CD4-positive, alpha-beta T cell treated with Interleukin-2 at 100 ng/mL for 4 hours (primary cell): Measurements from ENCODE around the gene CBR1.
"Not testable (repeated sequence)": the region's sequence is repeated elsewhere in the genome, so short reads cannot be mapped to it uniquely, and the experiment has no call there.

ENCODE experiments used
- DNase-seq: peaks from one replicate; pipeline ENCODE4 v3.0.0-alpha.2; 2020; ENCODE audit warnings: low spot score

The CBR1 gene

DNA sequence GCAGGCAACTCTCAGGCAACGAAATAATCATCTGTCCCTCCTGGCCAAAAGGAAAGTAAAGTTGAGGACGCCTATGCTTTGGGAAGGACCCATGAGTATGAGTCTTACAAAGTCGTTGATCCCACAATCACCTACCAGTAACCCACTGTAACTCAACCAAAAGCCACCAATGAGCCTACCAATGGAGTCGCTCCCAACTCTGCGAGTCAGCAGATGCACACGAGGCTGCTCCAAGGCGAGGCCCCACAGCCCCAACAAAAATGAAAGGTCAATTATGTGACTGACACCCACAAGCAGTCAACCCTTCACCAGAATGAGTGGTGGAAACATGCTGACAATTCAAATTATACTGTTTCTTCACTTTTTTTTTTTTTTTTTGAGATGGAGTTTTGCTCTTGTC is 21.5 kb upstream of the CBR1 start:
- no peak for DNase-seq

DNA sequence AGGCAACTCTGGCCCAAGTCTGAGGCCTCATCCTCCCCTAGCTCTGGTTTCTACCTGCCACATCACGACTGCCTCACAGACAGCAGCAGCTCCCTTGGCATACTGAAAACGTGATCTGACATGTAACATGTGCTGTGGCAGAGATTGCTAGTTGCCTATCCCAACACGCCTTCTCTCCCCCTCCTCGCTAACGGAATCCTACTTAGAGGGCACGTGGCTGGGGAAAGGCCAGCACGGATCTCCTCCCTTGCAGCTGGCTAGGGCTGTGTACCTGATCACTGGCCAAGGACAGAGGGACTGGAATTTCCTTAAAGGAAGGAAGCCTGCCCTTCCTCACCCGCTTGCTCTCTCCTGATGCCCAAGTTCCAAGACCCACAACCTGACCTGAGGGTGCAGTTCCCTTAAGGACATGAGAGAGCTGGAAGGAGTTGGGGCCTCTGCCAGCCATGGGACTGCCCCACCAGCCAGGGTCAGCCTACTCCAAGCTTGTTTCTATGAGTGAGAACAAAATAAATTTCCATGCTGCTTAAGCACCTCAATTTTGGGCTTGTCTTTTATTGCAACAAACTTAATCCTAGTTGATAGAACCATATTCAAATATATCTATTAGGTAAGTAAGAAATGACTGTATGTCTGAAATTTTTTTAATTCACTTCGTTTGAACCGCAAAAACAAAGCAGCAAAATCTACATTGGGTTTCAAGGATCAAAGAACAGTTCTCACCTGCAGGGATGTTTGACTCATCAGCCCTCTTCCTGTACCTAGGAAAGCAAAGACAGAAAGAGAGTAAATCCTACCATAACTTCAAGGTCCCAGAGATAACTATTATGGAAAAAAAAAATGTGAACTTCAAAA is 16.7 kb upstream of the CBR1 start:
- DNase-seq: peak; percentile 16

DNA sequence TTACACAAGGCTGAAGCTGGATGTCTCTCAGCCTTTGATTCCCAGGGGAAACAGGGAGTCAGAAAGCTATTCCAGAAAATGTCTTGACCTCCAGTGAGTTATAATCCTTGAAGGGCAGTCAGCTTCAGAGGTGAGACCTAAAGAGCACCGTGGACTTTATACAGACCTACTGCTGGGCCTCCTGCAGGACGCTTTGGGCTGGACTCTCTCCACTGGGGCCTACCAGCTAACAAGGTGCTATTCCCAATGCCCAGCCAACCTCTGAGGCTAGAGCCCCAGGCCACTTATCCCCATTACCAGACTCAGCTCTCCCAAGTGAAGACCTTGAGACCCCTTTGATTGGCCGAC is 16.1 kb upstream of the CBR1 start:
- no peak for DNase-seq

DNA sequence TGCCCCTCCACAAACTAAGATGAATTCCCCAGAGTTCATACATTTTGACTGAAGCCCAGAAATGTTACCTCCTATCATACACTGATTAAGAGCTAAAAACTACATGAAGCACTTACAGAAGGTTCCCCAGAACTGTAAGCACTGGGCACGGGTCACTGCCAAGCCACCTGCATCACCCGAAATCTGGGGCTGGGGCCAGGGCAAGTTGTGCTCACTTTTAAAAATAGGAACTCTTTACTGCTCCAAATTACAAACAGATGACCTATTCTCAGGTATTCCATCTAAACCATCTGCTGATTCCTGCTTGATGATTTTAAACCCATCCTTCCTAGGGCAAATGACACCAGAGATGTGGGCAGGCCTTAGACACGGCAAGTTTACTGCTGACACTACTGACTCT is 14.3 kb upstream of the CBR1 start:
- no peak for DNase-seq

DNA sequence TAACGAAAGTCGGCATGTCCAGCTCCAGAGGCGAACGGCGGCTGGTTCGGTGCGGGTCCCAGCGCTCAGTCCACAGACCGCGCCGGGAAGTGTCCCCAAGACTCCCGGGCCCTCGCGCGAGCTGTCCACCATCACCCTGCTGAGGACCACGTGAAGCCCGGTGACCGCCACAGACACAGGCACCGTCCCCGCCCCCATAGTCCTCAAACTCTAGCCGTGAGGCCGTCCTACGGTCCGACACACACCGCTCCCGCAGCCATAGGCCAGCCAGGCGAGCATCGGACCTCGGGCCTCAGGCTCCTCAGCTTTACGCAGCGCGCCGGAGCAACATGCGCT is 10.0 kb upstream of the CBR1 start:
- DNase-seq: no peak

DNA sequence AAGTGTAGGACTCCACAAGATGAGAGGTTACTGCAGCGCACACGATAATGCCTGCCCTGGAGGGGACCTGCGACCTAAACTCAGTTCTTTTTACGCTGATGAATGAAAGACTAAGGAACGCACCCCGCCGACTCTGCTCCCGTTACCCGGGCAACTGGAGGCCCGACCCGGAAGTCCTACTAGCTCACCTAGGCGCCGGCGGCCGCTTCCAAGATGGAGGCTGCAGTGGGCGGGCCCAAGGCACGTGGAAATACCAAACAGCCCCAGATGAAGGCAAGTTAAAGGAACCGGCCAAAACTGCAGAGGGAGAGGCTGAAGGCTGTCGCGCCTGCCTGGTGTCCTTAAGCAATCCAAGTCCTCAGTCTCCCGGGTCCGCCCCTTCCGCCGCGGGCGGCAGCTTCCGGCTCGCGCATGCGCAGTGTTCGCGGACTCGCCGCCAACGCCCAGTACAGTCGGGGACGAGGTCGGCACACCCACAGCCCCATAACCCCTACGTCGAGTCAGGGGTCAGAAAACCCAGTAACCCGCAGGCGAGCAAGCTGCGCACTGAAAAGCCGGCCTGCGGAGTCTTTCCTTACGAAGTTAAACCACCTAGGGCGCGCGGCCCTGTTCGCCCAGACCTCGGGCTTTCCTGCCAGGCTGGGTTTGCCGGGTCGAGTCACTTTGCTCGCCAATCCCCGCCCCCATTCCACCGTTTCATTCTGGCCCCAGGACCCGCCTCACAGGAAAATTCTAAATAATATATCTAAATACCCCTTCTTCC is 9.5 kb upstream of the CBR1 start, which contains the start of gene SETD4:
TSS of gene SETD4 (minus strand) at position 368 of the 763 bp plus-strand sequence. CDS start 1,638 bp downstream, outside the sequence.
- DNase-seq: peak; percentile 94

DNA sequence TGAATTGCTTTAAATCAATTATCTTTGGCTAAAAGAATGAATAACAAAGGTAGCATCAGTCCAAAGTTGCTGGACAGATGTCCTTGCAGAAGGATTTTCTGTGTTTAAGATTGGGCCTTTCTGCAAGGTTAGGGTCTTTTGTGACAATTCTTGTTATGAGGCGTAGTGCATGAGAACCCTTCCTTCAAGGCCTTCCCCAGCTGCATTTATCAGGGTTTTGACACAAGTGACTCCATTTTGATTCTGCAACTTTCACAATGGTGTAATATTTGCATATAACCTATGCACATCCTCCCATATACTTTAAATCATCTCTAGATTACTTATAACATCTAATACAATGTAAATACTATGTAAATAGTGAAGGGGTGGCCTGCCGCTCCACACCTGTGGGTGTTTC is 8.4 kb upstream of the CBR1 start:
- DNase-seq: no peak

DNA sequence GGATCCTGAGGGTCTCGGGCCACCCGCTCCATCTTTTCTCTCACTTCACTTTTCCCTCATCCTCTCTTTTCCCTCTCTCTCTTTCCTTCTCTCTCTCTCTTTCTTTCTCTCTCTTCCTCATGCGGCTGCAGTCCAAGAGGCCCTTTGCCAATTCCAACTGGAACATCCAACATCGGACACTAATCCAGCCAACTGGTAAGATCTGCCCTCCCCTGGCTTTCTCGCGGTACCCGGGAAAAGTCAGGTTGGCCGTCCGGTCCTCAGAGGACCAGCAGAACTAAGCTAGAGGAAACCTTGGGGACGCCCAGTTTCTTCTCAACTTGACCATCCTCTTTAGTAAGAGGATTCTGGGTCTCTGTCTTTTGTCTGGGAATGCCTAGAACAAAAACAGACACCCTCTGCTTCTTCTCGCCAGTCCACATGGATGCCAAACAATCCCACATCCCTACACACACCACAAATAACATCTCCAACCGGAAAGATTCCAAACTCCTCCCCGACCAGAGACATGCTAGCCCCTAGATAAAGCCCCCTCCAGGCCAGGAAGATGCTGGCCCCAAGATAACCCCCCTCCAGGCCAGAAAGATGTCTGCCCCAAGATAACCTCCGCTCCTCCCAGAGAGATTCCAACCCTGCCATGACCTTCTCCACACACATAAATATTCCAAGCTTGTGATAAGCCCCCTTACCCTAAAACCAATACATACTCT is 6.3 kb upstream of the CBR1 start:
- no peak for DNase-seq

DNA sequence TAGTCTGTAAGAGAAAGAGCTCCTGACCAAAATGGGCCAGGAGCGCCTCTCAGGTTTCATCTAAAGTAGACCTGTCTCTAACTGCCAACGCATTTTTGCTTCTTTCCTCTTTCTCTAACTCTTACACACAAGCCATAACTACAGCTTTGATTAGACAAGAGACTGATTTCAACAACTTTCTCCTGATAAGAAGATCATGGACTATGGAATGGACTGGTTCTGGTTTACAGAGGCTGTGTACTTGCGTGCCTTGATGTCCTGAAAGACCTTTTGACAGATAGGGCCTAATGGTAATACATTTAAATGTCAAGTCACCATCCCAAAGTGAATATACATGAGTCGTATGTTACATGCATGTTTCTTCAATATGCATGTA is 5.8 kb upstream of the CBR1 start:
- DNase-seq: no peak

DNA sequence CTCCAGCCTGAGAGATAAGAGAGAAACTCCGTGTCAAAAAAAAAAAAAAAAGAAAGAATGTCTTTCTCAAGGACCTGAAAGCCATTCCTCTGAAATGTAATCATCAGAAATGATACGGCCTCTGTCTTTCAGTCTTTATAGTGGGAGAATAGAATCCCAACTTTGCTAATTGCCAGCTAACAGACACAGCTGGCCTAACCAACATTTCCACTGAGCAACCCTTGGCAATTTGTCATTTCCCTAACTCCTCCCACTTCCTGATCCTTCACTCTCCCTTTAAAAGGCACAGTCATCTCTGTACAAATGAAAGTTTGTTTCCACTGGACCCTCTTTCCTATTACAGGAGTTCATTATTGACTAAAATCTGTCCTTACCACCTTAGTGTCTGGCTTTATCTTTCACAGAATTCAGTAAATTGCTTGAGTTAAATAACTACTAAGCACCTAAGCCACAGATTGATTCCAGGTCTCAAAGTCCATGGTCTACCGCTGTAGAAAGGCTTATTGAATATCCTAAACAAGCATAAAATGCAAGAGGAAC is 4.3 kb upstream of the CBR1 start:
- DNase-seq: no peak

DNA sequence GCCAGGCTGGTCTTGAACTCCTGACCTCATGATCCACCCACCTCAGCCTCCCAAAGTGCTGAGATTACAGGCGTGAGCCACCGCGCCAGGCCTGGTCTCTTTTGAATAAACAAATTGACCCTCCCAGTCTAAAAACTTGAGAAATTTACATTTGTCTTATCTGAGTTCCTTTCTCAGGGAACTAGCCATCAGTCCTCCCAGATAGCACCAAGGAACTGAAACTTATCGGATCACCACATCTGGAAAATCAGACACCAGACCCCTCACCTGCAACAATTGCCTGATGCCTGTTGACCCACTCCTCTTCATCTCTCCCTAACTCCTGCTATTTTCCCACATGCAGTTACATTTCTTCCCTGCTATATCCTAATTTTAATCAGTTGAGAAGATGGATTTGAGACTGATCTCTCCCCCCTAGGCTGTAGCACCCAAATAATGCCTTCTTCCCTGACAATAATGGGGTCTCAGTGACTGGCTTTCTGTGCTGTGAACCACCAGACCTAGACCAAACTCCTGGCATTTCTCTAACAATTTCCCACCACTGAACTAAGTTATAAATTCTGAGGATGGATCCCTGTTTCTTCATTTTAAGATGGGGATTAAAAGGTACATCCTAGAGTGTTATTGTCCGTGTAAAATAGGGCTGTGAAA is 951 bp upstream of the CBR1 start:
- no peak for DNase-seq

DNA sequence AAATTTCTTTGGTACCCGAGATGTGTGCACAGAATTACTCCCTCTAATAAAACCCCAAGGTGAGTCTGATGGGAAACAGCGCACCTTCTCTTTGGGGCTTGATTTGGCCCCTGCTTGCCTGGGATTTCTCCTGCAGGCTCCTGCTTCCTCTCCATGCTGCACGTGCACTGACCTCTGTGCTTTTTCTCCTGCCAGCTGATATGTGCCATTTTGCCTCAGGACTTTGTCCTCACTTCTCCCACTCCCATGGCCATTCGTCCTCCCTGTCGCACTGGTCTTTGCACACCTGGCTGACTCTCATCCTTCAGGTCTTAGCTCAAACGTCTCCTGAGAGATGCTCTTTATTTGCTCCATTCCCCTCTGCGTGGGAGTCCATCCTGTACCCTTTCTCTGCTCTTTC is 1.2 kb downstream of the CBR1 start:
- no peak for DNase-seq

DNA sequence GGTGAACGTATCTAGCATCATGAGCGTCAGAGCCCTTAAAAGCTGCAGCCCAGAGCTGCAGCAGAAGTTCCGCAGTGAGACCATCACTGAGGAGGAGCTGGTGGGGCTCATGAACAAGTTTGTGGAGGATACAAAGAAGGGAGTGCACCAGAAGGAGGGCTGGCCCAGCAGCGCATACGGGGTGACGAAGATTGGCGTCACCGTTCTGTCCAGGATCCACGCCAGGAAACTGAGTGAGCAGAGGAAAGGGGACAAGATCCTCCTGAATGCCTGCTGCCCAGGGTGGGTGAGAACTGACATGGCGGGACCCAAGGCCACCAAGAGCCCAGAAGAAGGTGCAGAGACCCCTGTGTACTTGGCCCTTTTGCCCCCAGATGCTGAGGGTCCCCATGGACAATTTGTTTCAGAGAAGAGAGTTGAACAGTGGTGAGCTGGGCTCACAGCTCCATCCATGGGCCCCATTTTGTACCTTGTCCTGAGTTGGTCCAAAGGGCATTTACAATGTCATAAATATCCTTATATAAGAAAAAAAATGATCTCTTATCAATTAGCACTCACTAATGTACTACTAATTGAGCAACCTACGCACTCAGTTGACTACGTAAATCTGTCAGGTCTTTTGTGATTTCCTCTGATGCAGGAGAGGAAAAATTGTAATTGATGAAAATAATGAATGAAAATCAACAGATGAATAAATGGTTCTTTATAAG is 2.8 kb downstream of the CBR1 start:
- no peak for DNase-seq

DNA sequence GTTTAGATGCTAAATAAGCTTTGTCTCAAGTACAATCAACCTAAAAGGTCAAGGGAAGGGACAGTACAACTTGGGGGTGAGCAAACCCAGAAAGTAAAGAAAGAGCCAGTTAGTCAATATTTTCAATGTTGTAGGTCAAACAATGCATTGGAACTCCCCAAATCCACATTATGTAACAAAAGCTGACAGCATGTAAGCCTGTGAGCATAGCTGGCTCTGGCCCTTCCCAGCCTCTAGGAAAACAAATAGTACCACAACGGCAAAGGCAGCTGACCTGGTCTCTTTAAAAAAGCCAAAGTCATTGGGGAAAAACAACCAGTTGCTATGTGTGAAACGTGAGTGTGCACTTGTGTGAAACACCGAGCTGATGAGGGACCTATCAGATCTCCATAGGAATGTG is 3.4 kb downstream of the CBR1 start:
- no peak for DNase-seq

DNA sequence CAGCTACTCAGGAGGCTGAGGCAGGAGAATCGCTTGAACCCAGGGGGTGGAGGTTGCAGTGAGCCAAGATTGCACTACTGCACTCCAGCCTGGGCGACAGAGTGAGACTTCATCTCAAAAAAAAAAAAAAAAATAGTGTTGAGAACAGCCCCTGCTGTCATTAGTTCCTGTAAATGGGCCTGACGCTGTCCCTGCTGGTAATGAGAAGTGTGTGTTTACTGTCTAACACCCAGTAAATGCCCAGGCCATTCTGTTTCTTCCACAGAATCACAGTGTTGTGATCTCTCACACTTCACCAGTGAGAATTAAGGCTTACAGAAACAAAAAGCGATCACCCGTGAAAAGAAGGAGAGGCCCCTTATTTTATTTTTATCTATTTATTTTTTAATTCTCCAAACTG is 4.1 kb downstream of the CBR1 start:
- DNase-seq: not testable (repeated sequence)

DNA sequence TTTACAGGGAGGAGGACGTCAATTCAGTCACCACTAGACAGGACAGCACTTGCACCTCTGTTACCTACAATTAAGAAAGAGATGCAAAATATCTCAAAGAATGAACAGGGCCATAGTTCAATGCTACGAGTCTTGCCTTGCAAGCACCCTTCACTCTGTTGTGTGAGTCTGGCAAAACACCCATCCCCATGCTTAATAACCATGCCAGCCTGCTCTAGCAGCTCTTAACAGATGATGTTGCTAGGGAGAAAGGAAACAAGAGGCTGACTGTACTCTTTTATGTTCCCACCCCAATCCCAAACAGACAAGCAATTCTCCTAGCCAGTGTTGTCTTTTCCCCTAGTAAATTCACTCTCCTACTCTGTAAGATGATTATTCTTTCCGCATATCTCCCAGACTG is 5.3 kb downstream of the CBR1 start:
- DNase-seq: no peak

DNA sequence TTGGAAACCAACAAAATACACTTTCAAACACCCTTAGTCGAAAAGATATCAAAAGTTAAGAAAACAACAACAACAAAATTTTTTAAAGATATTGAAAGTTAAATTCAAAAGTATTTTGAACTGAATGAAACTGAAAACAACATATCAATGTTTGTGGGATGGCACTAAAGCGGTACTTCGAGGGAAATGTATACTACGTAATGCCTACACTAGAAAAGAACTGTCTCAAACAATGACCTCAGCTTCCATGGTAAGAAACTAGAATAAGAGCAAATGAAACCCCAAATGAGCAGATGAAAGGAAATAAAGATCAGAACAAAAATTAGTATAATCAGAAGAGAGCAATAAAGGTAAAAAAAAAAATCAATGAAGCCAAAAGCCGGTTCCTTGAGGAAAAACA is 6.1 kb downstream of the CBR1 start:
- DNase-seq: no peak

DNA sequence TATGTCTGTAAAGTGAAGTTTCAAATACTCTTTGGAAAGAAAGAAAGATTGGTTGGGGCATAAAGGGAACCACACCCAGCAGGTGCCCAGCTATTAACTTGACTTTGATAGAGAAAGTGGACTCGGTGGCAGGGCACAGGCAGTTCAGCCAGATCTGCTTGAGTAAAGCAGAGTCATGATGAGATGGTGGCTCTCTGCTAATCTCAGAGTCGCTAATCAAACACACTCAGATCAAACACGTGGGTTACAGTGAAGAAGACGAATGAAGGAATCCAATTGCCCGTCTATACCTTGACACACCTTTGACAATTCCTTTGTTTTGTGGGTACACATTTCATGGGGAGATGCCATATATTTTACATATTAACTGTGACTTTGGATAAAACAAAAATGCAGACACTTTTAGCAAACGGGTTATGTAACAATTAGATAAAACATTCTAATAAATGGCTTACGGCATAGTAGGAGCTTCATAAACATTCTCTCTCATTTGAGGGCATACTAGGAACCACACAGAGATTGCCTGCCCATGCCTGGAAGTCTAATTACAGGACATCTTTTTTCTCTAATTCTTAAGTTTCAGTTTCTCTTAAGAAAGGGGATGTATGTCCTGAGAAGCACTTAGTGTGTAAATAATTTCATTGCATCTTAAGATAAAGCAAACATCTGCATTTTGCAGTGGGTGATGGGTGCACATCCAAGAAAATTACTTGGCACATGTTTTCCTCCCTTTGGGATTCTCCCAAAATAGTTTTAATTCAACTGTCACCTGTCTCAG is 7.2 kb downstream of the CBR1 start:
- no peak for DNase-seq

DNA sequence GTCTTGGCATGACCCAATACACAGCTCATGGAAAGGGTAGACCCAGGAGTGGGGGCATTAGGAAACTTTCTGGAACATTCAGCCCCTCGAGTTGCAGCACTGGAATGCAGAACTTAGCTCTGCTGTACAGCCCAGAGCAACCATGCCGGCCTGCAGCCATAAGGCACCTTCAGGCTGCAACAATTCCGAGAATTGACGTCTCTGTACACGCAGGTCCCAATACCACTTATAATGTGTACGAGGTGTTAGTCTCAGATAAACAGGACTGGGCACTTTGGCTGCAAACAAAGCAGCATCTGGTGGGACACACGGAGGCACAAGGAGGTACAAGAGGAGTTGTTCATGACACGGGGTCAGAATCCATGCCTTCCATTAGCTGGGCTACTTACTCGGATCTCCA is 7.9 kb downstream of the CBR1 start:
- DNase-seq: no peak

DNA sequence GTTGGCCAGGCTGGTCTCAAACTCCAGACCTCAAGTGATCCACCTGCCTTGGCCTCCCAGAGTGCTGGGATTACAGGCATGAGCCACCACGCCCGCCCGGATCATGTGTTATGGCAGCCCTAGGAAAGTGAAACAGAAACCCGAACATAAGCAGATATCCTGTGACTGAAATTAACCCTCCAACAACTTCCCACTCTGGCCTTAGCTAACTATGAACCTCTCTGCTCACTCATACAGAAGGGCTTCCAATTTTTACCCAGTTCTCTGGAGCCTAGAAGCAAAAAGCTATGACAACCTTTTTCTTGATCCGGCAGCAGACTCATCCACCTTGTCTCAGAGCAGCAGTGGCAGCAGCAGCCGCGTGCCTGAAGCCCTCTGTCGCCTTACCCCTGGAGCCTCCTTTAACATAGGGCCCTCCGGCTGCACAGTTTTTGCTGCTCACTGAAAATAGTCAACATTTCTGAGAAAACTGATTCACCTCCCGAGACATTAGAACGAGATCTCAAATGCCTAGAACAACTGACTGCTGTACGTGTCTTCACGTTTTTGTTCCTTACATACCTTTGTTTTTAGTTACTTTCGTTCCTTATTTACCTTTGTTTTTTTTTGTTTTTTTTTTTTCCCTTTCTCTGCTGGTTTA is 9.3 kb downstream of the CBR1 start:
- peak; percentile 58 for DNase-seq
